CD4-positive, alpha-beta T cell treated with Interleukin-1 beta for 1 hour (primary cell): ENCODE results near the gene ISG20L2.
"Not testable (repeated sequence)": the region's sequence is repeated elsewhere in the genome, so short reads cannot be mapped to it uniquely, and the experiment has no call there.

ENCODE experiments used
- DNase-seq, 2 donors: peaks; one replicate each; pipeline ENCODE4 v3.0.0-alpha.2; 2020 to 2022

ISG20L2 gene

GRCh38 chr1:156728599-156729462 is at the start of gene ISG20L2:
Gene ISG20L2 (minus strand): TSS chr1:156728766. CDS start chr1:156727652, 1,114 bp downstream.
- peak; percentile 96 to 97 for DNase-seq

GRCh38 chr1:156777573-156777972 is 49.0 kb upstream of the ISG20L2 start:
- no peak for DNase-seq

- DNase-seq = no peak
Observed at GRCh38 chr1:156776942-156777341, 48.4 kb upstream of the ISG20L2 start.

GRCh38 chr1:156775799-156776198 is 47.2 kb upstream of the ISG20L2 start:
- no peak for DNase-seq

GRCh38 chr1:156773607-156774006 is 45.0 kb upstream of the ISG20L2 start:
- DNase-seq = no peak

GRCh38 chr1:156772728-156773497 is 44.3 kb upstream of the ISG20L2 start:
- DNase-seq = no peak

- DNase-seq = no peak
Observed at GRCh38 chr1:156772222-156772621, 43.7 kb upstream of the ISG20L2 start.

GRCh38 chr1:156768610-156769295 is 40.2 kb upstream of the ISG20L2 start:
- no peak for DNase-seq

- peak; percentile 24 to 31 for DNase-seq
Observed at GRCh38 chr1:156767879-156768604, 39.5 kb upstream of the ISG20L2 start.

- DNase-seq = peak; percentile 99 to 100
Observed at GRCh38 chr1:156767101-156767878, 38.7 kb upstream of the ISG20L2 start, which contains the start of gene PRCC. Gene PRCC (plus strand): TSS chr1:156767535. CDS start chr1:156767772, 237 bp downstream.

- DNase-seq = no peak
Observed at GRCh38 chr1:156766298-156767100, 37.9 kb upstream of the ISG20L2 start.

GRCh38 chr1:156765666-156766065 is 37.1 kb upstream of the ISG20L2 start:
- DNase-seq = peak in 1 of 2 donors; percentile 22

- DNase-seq = not testable (repeated sequence)
Observed at GRCh38 chr1:156765136-156765535, 36.6 kb upstream of the ISG20L2 start.

GRCh38 chr1:156760796-156761104 is 32.2 kb upstream of the ISG20L2 start:
- DNase-seq = no peak

GRCh38 chr1:156760092-156760795 is 31.7 kb upstream of the ISG20L2 start:
- DNase-seq = no peak

GRCh38 chr1:156757572-156758253 is 29.1 kb upstream of the ISG20L2 start:
- DNase-seq = not testable (repeated sequence)

- no peak for DNase-seq
Observed at GRCh38 chr1:156756355-156756754, 27.8 kb upstream of the ISG20L2 start.

GRCh38 chr1:156755527-156755950 is 27.0 kb upstream of the ISG20L2 start:
- DNase-seq = no peak

GRCh38 chr1:156754219-156754618 is 25.7 kb upstream of the ISG20L2 start:
- no peak for DNase-seq
